ENCODE data around the gene WWOX.

The WWOX gene

GRCh38 chr16:78106686-78107085, 7.2 kb downstream of the WWOX start:
- ATAC-seq: no peak

GRCh38 chr16:78108451-78108850, 9.0 kb downstream of the WWOX start:
- ATAC-seq: no peak

GRCh38 chr16:78113258-78113657, 13.8 kb downstream of the WWOX start:
- ATAC-seq: no peak

- ATAC-seq: no peak
Measured at GRCh38 chr16:78115659-78116058, 16.2 kb downstream of the WWOX start.

GRCh38 chr16:78116946-78117345, 17.5 kb downstream of the WWOX start:
- ATAC-seq: no peak

GRCh38 chr16:78117391-78117790, 17.9 kb downstream of the WWOX start:
- no peak for ATAC-seq

- ATAC-seq: no peak
Measured at GRCh38 chr16:78118469-78119025, 19.1 kb downstream of the WWOX start.

GRCh38 chr16:78122774-78123315, 23.4 kb downstream of the WWOX start:
- peak; percentile 58 to 72 for ATAC-seq

- ATAC-seq: no peak
Measured at GRCh38 chr16:78125112-78125844, 25.8 kb downstream of the WWOX start.

- ATAC-seq: no peak
Measured at GRCh38 chr16:78126662-78127061, 27.2 kb downstream of the WWOX start.

- no peak for ATAC-seq
Measured at GRCh38 chr16:78127130-78127529, 27.7 kb downstream of the WWOX start.

- no peak for ATAC-seq
Measured at GRCh38 chr16:78128913-78129312, 29.5 kb downstream of the WWOX start.

GRCh38 chr16:78129349-78129748, 29.9 kb downstream of the WWOX start:
- no peak for ATAC-seq

- no peak for ATAC-seq
Measured at GRCh38 chr16:78130083-78130608, 30.7 kb downstream of the WWOX start.

- no peak for ATAC-seq
Measured at GRCh38 chr16:78130950-78131349, 31.5 kb downstream of the WWOX start.

- ATAC-seq: no peak
Measured at GRCh38 chr16:78133919-78134318, 34.5 kb downstream of the WWOX start.

GRCh38 chr16:78134944-78135619, 35.6 kb downstream of the WWOX start:
- peak in 1 of 2 donors; percentile 36 for ATAC-seq

- no peak for ATAC-seq
Measured at GRCh38 chr16:78137179-78137578, 37.7 kb downstream of the WWOX start.

GRCh38 chr16:78137782-78138616, 38.5 kb downstream of the WWOX start:
- no peak for ATAC-seq

GRCh38 chr16:78140818-78141466, 41.5 kb downstream of the WWOX start:
- ATAC-seq: no peak

GRCh38 chr16:78142788-78143187, 43.3 kb downstream of the WWOX start:
- no peak for ATAC-seq

GRCh38 chr16:78146807-78147206, 47.4 kb downstream of the WWOX start:
- no peak for ATAC-seq
